Neural cell (in vitro differentiated cells): Measurements from ENCODE around the gene SIX3. TPM values are rescaled to one million over a fixed set of nuclear protein-coding genes. Genes with fewer than 3 reads are reported as not detected.

Experiments
- H2AFZ ChIP-seq: fragments of 200-600, 300-800 bp; sonication (generic), shearing (Covaris generic); 2 replicates; pipeline ENCODE4 v1.6.0; 2014; ENCODE audit warnings: low read depth, mild to moderate bottlenecking, antibody characterized with exemption, low read length, moderate library complexity
- H3F3A ChIP-seq: fragments of 200-600 bp; shearing (Covaris generic); 2 replicates; pipeline ENCODE4 v1.6.1; 2016; ENCODE audit warnings: mild to moderate bottlenecking, moderate library complexity, mixed read lengths, antibody characterized with exemption, low read length; ENCODE audit not compliant: insufficient read depth, poor library complexity, severe bottlenecking
- H3K27ac ChIP-seq: fragments of 200-600, 300-800 bp; sonication (generic), shearing (Covaris generic); 2 replicates; pipeline ENCODE4 v1.5.1; 2014; ENCODE audit warnings: mild to moderate bottlenecking, low read length, moderate library complexity
- H3K27me3 ChIP-seq: fragments of 300-800, 200-600 bp; sonication (generic), shearing (Covaris generic); 2 replicates; pipeline ENCODE4 v1.6.0; 2014; ENCODE audit warnings: mild to moderate bottlenecking, low read depth, low read length, moderate library complexity; ENCODE audit not compliant: insufficient read depth
- H3K36me3 ChIP-seq: fragments of 300-800, 200-600 bp; sonication (generic), shearing (Covaris generic); 2 replicates; pipeline ENCODE4 v1.5.1; 2014; ENCODE audit warnings: mild to moderate bottlenecking, antibody characterized with exemption, low read length, moderate library complexity; ENCODE audit not compliant: insufficient read depth
- H3K4me2 ChIP-seq: fragments of 300-800, 200-600 bp; sonication (generic), shearing (Covaris generic); 2 replicates; pipeline ENCODE4 v1.6.0; 2014; ENCODE audit warnings: mild to moderate bottlenecking, low read length
- H3K4me3 ChIP-seq: fragments of 300-800, 200-600 bp; sonication (generic), shearing (Covaris generic); 2 replicates; pipeline ENCODE4 v1.5.1; 2014; ENCODE audit warnings: mild to moderate bottlenecking, low read length, moderate library complexity
- H3K79me2 ChIP-seq: fragments of 200-600 bp; shearing (Covaris generic); replicated peaks from 2 replicates; pipeline ENCODE4 v1.6.0; 2014; ENCODE audit warnings: mild to moderate bottlenecking, low read length, moderate library complexity; ENCODE audit not compliant: insufficient read depth
- H3K9ac ChIP-seq: fragments of 300-800, 200-600 bp; sonication (generic), shearing (Covaris generic); 2 replicates; pipeline ENCODE4 v1.6.1; 2016; ENCODE audit warnings: mild to moderate bottlenecking, low read length, mixed read lengths
- H3K9me2 ChIP-seq: fragments of 200-600 bp; shearing (Covaris generic); 2 replicates; pipeline ENCODE4 v1.6.1; 2016; ENCODE audit warnings: mild to moderate bottlenecking, low read length, mixed read lengths; ENCODE audit not compliant: insufficient read depth
- H3K9me3 ChIP-seq: fragments of 200-600, 300-800 bp; sonication (generic), shearing (Covaris generic); 2 replicates; pipeline ENCODE4 v1.6.1; 2016; ENCODE audit warnings: mild to moderate bottlenecking, mixed run types, low read length, moderate library complexity, mixed read lengths
- H4K20me1 ChIP-seq: fragments of 200-600 bp; shearing (Covaris generic); 2 replicates; pipeline ENCODE4 v1.6.1; 2016; ENCODE audit warnings: mild to moderate bottlenecking, mixed run types; ENCODE audit not compliant: insufficient read depth
- CTCF ChIP-seq: fragments of 450-650 bp; IDR thresholded peaks from 2 replicates; pipeline ENCODE4 v1.5.1; 2014; ENCODE audit warnings: antibody characterized with exemption, mild to moderate bottlenecking, moderate library complexity; ENCODE audit not compliant: poor library complexity, severe bottlenecking
- EP300 ChIP-seq: fragments of 450-650 bp; conservative IDR thresholded peaks from 2 replicates; pipeline ENCODE4 v1.6.1; 2014; ENCODE audit warnings: antibody characterized with exemption, mild to moderate bottlenecking, moderate library complexity; ENCODE audit not compliant: poor library complexity, severe bottlenecking
- EZH2 ChIP-seq: fragments of 200-600, 300-800 bp; shearing (Covaris generic), sonication (generic); IDR thresholded peaks from 2 replicates; pipeline ENCODE4 v1.6.1; 2014; ENCODE audit warnings: antibody characterized with exemption, low read length, borderline replicate concordance, mild to moderate bottlenecking; ENCODE audit not compliant: insufficient read depth, poor library complexity, severe bottlenecking
- MXI1 ChIP-seq: fragments of 450-650 bp; conservative IDR thresholded peaks from 2 replicates; pipeline ENCODE4 v1.6.1; 2014; ENCODE audit warnings: antibody characterized with exemption, mild to moderate bottlenecking; ENCODE audit not compliant: poor library complexity, severe bottlenecking
- POLR2AphosphoS5 ChIP-seq: IDR thresholded peaks from 2 replicates; pipeline ENCODE4 v1.6.1; 2012
- RAD21 ChIP-seq: fragments of 450-650 bp; conservative IDR thresholded peaks from 2 replicates; pipeline ENCODE4 v1.6.1; 2014; ENCODE audit warnings: antibody characterized with exemption, mild to moderate bottlenecking, moderate library complexity
- SMC3 ChIP-seq: fragments of 450-650 bp; conservative IDR thresholded peaks from 2 replicates; pipeline ENCODE4 v1.6.1; 2014; ENCODE audit warnings: antibody characterized with exemption, mild to moderate bottlenecking, moderate library complexity; ENCODE audit not compliant: poor library complexity
- TAF1 ChIP-seq: IDR thresholded peaks from 2 replicates; pipeline ENCODE4 v1.6.1; 2012; ENCODE audit warnings: low read depth
- polyA plus RNA-seq: library from polyadenylated mRNA; depleted of rRNA; stranded (reverse); fragments of >200 nt; gene quantifications from 2 replicates; pipeline ENCODE4 v1.2.3, GENCODE V29; 2014
- TF ChIP-seq, protein P1 (sequence below): IDR thresholded peaks from 2 replicates; pipeline ENCODE4 v1.6.1; 2012; ENCODE audit warnings: borderline replicate concordance

The SIX3 gene
- polyA plus RNA-seq, 1 donor from 2014 or later = 8.7 TPM

DNA sequence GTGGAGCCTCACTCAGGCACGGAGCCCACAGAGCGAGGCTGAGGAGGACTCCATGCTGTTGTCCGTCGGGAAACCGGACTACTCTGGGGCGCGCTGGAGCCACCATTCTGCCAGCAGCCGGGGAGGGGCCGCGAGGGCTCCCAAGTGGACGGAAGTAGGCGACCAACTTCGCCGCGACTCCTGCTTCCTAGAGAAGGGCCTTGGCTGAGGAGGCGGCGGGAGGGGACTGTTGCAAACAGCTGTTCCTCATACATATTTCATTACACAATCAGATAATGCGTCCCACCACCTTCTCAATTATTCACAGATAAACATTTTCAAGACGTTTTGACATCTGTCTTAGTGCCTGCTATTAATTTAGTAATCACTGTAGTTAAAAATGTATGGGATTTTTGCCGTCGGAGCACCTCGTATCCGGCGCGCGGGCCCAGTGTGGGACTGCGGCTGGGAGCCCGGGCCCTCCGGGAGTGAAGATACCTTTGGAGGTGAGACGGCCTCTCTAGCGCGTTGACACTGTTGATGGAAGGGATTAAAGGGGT is 11.7 kb upstream of the SIX3 start:
- no peak overlapping the region for H2AFZ ChIP-seq
- no peaks in the 10 kb centered on the region for H3K9me2 ChIP-seq
- H3K4me3 ChIP-seq = peak overlapping the region; percentile 37
- H3K9me3 ChIP-seq = no peaks in the 10 kb centered on the region
- no peaks in the 10 kb centered on the region for H3F3A ChIP-seq
- H3K27ac ChIP-seq = no peak overlapping the region
- TF ChIP-seq POLR2AphosphoS5 (no peak), RAD21 (no peak), TAF1 (no peak), CTCF (no peak), SMC3 (no peak), EP300 (no peak), MXI1 (no peak), EZH2 (no peak)
- TF ChIP-seq, protein P1, sequence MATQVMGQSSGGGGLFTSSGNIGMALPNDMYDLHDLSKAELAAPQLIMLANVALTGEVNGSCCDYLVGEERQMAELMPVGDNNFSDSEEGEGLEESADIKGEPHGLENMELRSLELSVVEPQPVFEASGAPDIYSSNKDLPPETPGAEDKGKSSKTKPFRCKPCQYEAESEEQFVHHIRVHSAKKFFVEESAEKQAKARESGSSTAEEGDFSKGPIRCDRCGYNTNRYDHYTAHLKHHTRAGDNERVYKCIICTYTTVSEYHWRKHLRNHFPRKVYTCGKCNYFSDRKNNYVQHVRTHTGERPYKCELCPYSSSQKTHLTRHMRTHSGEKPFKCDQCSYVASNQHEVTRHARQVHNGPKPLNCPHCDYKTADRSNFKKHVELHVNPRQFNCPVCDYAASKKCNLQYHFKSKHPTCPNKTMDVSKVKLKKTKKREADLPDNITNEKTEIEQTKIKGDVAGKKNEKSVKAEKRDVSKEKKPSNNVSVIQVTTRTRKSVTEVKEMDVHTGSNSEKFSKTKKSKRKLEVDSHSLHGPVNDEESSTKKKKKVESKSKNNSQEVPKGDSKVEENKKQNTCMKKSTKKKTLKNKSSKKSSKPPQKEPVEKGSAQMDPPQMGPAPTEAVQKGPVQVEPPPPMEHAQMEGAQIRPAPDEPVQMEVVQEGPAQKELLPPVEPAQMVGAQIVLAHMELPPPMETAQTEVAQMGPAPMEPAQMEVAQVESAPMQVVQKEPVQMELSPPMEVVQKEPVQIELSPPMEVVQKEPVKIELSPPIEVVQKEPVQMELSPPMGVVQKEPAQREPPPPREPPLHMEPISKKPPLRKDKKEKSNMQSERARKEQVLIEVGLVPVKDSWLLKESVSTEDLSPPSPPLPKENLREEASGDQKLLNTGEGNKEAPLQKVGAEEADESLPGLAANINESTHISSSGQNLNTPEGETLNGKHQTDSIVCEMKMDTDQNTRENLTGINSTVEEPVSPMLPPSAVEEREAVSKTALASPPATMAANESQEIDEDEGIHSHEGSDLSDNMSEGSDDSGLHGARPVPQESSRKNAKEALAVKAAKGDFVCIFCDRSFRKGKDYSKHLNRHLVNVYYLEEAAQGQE = no peak
- peaks cover 93% of the 10 kb centered on the region for H3K27me3 ChIP-seq
- H3K9ac ChIP-seq = no peak overlapping the region
- no peaks in the 10 kb centered on the region for H3K36me3 ChIP-seq
- no peaks in the 10 kb centered on the region for H4K20me1 ChIP-seq
- no peak overlapping the region for H3K4me2 ChIP-seq
- H3K79me2 ChIP-seq = peaks cover 77% of the 10 kb centered on the region

- Histone ChIP-seq H3K9me3 (no peaks in the 10 kb centered on the region), H2AFZ (no peak overlapping the region), H3K9me2 (no peaks in the 10 kb centered on the region), H3K9ac (peak overlapping the region; percentile 20), H3K79me2 (peaks cover 83% of the 10 kb centered on the region), H3K36me3 (no peaks in the 10 kb centered on the region), H4K20me1 (no peaks in the 10 kb centered on the region), H3F3A (no peaks in the 10 kb centered on the region), H3K27ac (no peak overlapping the region), H3K4me3 (peak overlapping the region; percentile 37), H3K27me3 (peaks cover 97% of the 10 kb centered on the region), H3K4me2 (no peak overlapping the region)
- no peak for TF ChIP-seq SMC3
- TF ChIP-seq MXI1 = no peak
- TF ChIP-seq EZH2 = no peak
- TF ChIP-seq TAF1 = no peak
- TF ChIP-seq, protein P1 = no peak
- TF ChIP-seq EP300 = no peak
- no peak for TF ChIP-seq RAD21
- no peak for TF ChIP-seq CTCF
- no peak for TF ChIP-seq POLR2AphosphoS5
These were observed 11.0 kb upstream of the SIX3 start for GRCh38 chr2:44930274-44931197.
